Activated naive CD8-positive, alpha-beta T cell treated with anti-CD3 and anti-CD28 coated beads for 36 hours (primary cell): ENCODE data around the gene NDUFB6. TPM values are rescaled to one million over a fixed set of nuclear protein-coding genes. Genes with fewer than 3 reads are reported as not detected.

Experiments used
- DNase-seq: peaks from one replicate; pipeline ENCODE4 v3.0.0; 2021
- H3K27ac Mint-ChIP-seq: one replicate; pipeline ENCODE4 v1.8.0; 2022; ENCODE audit warnings: mild to moderate bottlenecking, moderate library complexity, mixed read lengths
- H3K27me3 Mint-ChIP-seq: one replicate; pipeline ENCODE4 v1.8.0; 2022; ENCODE audit warnings: mild to moderate bottlenecking, mixed read lengths
- H3K36me3 Mint-ChIP-seq: one replicate; pipeline ENCODE4 v1.8.0; 2021; ENCODE audit warnings: mild to moderate bottlenecking, mixed read lengths
- H3K4me1 Mint-ChIP-seq: one replicate; pipeline ENCODE4 v1.8.0; 2021; ENCODE audit warnings: mixed read lengths
- H3K4me3 Mint-ChIP-seq: one replicate; pipeline ENCODE4 v1.8.0; 2022; ENCODE audit warnings: mild to moderate bottlenecking, moderate library complexity, mixed read lengths
- H3K9me3 Mint-ChIP-seq: one replicate; pipeline ENCODE4 v1.8.0; 2022; ENCODE audit warnings: mixed read lengths
- total RNA-seq, 2 experiments: library from RNA; stranded (reverse); gene quantifications; one replicate each; pipeline ENCODE4 v1.2.3, GENCODE V29; 2021

Gene NDUFB6
- total RNA-seq, 2 experiments from 2014 or later = 59.3 to 60.2 TPM

DNA sequence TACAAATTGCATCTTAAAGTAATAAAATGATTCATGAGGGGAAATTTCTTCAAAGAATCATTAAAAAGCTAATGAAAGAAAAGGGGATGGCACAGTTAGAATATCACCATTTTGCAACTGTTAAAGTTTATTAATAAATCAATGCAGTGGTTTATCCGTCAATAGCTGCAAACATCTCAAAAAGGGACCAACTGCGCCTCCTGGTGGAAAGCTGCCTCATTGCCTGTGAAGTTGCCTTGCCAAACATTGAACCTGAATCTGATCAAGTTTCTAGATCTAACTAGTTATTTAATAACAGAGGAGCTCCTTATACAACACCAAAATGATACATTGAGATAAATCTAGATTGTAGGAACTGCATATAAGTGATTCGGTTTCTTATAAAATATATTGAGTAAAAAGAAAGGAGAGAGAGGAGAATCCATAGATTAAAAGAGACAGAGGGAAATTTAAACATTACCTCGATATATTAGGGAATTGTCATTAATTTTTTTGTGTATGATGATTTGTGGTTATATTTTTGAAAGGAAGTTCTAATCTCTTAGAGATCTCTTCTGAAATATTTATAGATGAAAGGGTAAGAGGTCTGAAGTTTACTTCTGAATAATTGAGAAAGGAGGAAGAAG, 6.9 kb upstream of the NDUFB6 start:
- Mint-ChIP-seq H3K4me1 (no peaks in the 10 kb centered on the region), H3K36me3 (no peaks in the 10 kb centered on the region), H3K27ac (no peak overlapping the region), H3K27me3 (peaks cover 21% of the 10 kb centered on the region), H3K4me3 (no peak overlapping the region), H3K9me3 (no peaks in the 10 kb centered on the region)
- DNase-seq = peak; percentile 62

DNA sequence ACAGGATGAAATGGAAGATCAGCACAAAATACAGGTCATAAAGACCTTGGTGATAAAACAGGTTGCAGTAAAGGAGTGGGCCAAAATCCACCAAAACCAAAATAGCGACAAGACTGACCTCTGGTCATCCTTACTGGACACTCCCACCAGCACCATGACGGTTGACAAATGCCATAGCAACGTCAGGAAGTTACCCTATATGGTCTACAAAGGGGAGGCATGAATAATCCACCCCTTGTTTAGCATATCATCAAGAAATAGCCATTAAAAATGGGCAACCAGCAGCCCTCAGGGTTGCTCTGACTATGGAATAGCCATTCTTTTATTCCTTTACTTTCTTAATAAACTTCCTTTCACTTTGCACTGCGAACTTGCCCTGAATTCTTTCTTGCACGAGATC, 6.0 kb upstream of the NDUFB6 start:
- Mint-ChIP-seq H3K4me1 (no peaks in the 10 kb centered on the region), H3K4me3 (no peak overlapping the region), H3K27me3 (peaks cover 17% of the 10 kb centered on the region), H3K9me3 (no peaks in the 10 kb centered on the region), H3K36me3 (no peaks in the 10 kb centered on the region), H3K27ac (no peak overlapping the region)
- DNase-seq = no peak

DNA sequence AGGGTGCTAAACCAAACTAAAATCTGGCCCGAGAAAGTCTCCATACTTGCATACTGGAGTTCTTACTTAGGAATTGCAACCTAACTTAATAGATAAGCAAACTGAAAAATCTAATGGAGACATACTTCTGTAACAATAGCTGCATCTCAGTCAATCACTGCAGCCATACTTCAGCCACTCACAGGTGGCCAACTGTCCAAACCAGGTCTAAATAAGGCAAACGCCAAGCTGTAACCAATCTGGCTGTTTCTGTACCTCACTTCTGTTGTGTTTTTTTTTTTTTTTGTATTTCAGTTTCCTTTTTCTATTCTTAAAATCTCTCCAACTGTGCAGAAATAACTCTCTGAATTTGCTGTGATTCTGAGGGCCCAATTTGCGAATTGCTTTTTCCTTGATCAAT, 4.4 kb upstream of the NDUFB6 start:
- DNase-seq = no peak
- H3K27me3 Mint-ChIP-seq = peaks cover 17% of the 10 kb centered on the region
- H3K27ac Mint-ChIP-seq = no peak overlapping the region
- H3K4me1 Mint-ChIP-seq = peaks cover 7% of the 10 kb centered on the region
- peaks cover 2% of the 10 kb centered on the region for H3K36me3 Mint-ChIP-seq
- no peak overlapping the region for H3K4me3 Mint-ChIP-seq
- H3K9me3 Mint-ChIP-seq = no peaks in the 10 kb centered on the region

DNA sequence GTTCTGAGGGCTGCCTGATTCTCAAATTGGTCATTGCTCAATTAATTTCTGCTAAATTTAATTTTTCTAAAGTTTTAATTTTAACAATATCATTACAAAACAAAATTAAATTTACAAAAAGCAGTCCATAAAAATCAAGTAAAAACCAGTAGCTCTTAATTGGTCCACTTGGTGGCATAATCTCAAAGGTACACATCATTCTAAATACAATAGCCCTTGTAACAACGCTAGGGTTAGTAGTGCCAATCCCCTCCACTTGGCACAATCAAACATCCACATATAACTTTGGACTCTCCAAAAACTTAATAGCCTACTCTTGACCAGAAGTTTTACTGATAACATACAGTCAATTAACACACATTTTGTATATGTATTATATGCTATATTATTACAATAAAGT, 1.9 kb upstream of the NDUFB6 start:
- Mint-ChIP-seq H3K4me3 (no peak overlapping the region), H3K27me3 (peaks cover 8% of the 10 kb centered on the region), H3K4me1 (peaks cover 15% of the 10 kb centered on the region), H3K36me3 (peaks cover 6% of the 10 kb centered on the region), H3K27ac (no peak overlapping the region), H3K9me3 (no peaks in the 10 kb centered on the region)
- no peak for DNase-seq

DNA sequence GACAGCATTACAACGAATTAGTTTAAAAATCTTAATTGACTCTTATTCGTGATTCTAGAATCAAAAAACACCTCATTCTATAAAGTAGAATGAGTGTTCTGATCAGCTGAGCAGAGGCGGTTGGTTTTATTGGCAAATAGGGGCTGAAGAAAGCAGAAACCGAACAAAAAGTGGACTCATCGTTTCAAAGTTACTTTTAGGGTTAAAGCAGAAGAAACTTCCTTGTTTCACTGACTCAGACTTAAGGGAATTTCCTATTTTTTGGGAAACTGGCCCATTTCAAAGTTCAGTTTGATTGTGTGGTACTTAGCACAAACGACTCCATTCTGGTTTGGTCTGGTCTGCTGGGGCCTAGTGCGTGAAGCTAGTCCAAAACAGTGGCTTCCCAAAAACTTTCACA, 862 bp upstream of the NDUFB6 start:
- Mint-ChIP-seq H3K4me3 (peak overlapping the region; percentile 98), H3K36me3 (peaks cover 6% of the 10 kb centered on the region), H3K9me3 (no peaks in the 10 kb centered on the region), H3K4me1 (peaks cover 16% of the 10 kb centered on the region), H3K27ac (no peak overlapping the region), H3K27me3 (no peaks in the 10 kb centered on the region)
- DNase-seq = no peak

DNA sequence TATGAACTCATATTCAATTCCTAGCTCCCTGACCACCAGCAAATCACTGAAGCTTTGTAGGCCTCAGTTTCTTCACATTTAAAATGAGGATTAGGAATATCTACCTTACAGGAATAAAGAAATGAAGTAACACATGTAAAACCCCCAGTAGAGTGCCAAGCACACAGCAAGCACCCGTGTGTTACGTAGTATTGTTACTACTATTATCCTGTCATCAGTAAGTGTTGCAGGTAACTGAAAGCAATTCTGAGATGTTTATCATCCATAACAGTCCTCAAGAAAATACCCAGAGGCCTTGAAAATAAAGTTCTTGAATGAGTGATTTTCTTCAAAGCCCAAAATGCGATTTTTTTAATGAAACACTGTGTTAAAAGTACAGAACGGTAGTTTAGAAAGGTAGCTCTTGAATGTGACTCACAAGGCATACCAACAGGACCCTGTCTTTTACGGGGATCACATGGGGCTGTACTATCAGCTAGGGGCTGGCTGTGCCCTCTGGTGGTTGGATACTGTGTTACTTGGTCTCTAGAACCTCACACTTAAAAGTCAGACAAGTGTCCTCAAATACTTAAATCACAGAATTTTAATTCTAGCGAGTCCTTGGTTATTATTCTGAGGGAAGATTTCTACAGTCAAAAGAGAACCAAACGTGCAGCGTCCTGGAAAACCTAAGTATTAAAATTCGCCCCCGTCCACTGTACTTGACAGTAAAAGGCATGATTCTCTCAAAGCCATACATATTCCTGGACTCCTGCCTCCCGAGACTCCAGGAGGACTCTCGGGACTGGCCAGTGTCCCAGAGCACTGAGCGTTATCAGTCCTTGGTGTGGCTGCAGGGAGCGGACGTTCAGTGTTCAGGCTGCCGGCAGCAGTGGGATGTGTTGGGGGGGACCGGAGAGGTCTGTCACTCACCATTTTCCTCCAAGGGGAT, 725 bp downstream of the NDUFB6 start:
- peak overlapping the region; percentile 97 for H3K27ac Mint-ChIP-seq
- peak overlapping the region; percentile 98 for H3K4me3 Mint-ChIP-seq
- peak; percentile 66 for DNase-seq
- H3K27me3 Mint-ChIP-seq = no peaks in the 10 kb centered on the region
- peaks cover 14% of the 10 kb centered on the region for H3K36me3 Mint-ChIP-seq
- peaks cover 16% of the 10 kb centered on the region for H3K4me1 Mint-ChIP-seq
- H3K9me3 Mint-ChIP-seq = no peaks in the 10 kb centered on the region

DNA sequence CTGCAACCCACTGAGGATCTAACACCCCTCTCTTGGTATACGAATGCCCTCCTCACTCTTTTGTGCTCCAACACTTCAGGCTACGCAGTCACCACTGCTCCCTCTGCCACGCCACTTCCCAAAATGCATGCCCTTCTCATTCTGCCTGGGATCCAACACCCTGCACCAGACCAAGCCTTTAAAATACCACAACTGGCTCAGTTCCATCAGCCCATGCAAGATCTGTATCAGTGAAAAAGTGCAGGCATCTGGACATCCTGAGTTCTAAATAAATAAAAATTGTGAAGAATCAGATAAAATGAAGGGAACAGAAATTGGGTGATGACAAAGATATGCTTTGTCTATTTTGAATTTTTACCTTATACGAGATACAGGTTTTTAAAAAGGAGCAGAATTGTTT, 2.7 kb downstream of the NDUFB6 start:
- no peak overlapping the region for H3K27ac Mint-ChIP-seq
- no peak for DNase-seq
- no peak overlapping the region for H3K4me3 Mint-ChIP-seq
- H3K27me3 Mint-ChIP-seq = no peaks in the 10 kb centered on the region
- peaks cover 20% of the 10 kb centered on the region for H3K36me3 Mint-ChIP-seq
- H3K4me1 Mint-ChIP-seq = peaks cover 16% of the 10 kb centered on the region
- H3K9me3 Mint-ChIP-seq = no peaks in the 10 kb centered on the region

DNA sequence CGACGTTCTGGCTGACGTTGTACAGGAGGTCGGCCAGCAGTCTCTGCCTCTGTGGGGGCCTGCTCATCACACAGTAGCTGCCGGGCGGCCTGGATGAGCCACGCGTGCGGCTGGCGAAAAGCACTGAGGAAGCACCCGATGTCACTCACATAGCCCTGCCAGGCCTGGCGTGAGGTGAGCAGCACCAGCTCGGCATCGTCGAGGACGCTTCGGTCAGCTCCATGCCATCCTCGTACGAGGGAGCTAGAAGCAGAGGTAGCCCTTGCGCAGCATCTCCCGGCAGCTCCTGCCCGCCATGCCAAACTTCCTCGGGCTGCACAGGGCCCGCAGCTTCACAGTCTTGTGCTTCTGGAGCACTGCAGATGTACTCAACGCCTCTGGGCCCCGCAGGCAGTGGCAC, 6.2 kb downstream of the NDUFB6 start:
- Mint-ChIP-seq H3K4me3 (no peak overlapping the region), H3K27ac (no peak overlapping the region)
- no peak for DNase-seq

DNA sequence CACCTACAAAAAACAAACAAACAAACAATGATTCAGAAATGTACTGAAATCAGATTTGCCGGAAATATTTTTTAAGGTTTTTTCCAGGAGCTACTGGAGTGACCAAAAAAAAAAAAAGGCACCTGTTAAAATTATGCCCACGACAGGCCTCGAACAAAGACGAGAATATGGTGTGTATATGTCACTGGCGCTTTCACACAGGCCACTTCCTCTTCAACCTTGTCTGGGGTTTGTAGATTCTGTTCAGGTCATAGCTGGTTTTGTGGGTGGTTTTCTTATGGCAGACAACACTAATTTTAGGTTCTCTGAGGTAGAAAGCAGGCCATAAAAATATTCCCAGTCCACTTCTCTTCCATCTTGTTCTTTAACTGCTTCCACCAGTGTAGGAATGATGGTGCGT, 7.0 kb downstream of the NDUFB6 start:
- no peaks in the 10 kb centered on the region for H3K9me3 Mint-ChIP-seq
- H3K4me3 Mint-ChIP-seq = no peak overlapping the region
- no peaks in the 10 kb centered on the region for H3K27me3 Mint-ChIP-seq
- peaks cover 32% of the 10 kb centered on the region for H3K36me3 Mint-ChIP-seq
- H3K27ac Mint-ChIP-seq = no peak overlapping the region
- H3K4me1 Mint-ChIP-seq = peaks cover 11% of the 10 kb centered on the region
- DNase-seq = no peak

More for the DNA sequence above, 6.2 kb downstream of the NDUFB6 start:
- Mint-ChIP-seq H3K27me3 (no peaks in the 10 kb centered on the region), H3K9me3 (no peaks in the 10 kb centered on the region), H3K36me3 (peaks cover 29% of the 10 kb centered on the region), H3K4me1 (peaks cover 12% of the 10 kb centered on the region)

DNA sequence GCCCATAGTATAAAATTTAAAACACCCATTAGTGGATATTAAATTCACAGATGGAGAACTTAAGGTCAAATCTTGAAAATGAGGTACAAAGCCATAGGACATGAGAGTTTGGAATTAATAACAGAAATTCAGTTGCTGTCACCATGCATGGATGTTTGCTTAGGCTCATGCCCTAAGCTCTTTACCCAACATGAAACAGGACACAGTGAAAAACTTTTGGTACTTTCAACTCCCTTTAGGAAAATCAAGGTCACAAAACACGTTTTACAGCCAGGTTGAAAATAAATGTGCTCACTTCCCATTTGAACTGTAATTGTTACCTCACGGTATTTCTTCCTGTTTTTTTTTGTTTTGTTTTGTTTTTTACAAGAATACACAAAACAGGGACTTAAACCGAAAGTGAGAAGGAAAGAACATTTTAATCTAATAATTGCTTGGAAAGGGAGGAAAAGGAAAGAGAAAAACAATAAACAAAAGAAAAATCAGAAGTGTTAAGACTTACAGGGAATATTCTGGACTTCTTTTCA, 14.5 kb downstream of the NDUFB6 start:
- H3K27me3 Mint-ChIP-seq = no peaks in the 10 kb centered on the region
- no peaks in the 10 kb centered on the region for H3K9me3 Mint-ChIP-seq
- peaks cover 11% of the 10 kb centered on the region for H3K36me3 Mint-ChIP-seq
- no peak for DNase-seq
- peak overlapping the region; percentile 47 for H3K27ac Mint-ChIP-seq
- H3K4me3 Mint-ChIP-seq = no peak overlapping the region
- peaks cover 35% of the 10 kb centered on the region for H3K4me1 Mint-ChIP-seq

DNA sequence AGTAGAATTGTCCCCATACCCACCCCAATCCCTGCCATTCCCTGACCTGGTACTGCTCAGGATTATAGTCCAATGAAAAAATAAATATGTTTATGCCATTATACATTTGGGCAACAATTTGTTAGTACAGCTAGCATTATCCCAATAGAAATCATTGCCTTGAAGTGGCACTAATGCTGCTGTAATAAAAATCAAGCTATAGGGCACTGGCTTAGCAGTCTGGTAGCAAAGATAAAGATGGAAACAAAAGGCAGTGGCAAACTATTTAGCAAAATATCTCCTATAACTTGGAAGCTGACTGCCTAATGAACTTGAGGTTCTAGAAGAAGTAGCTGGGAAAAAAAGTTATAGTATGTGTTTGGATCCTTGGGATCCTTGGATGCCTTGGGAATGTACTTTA, 18.4 kb downstream of the NDUFB6 start:
- peaks cover 37% of the 10 kb centered on the region for H3K4me1 Mint-ChIP-seq
- H3K27ac Mint-ChIP-seq = peak overlapping the region; percentile 61
- no peaks in the 10 kb centered on the region for H3K9me3 Mint-ChIP-seq
- no peak for DNase-seq
- no peaks in the 10 kb centered on the region for H3K27me3 Mint-ChIP-seq
- peaks cover 32% of the 10 kb centered on the region for H3K36me3 Mint-ChIP-seq
- H3K4me3 Mint-ChIP-seq = no peak overlapping the region

DNA sequence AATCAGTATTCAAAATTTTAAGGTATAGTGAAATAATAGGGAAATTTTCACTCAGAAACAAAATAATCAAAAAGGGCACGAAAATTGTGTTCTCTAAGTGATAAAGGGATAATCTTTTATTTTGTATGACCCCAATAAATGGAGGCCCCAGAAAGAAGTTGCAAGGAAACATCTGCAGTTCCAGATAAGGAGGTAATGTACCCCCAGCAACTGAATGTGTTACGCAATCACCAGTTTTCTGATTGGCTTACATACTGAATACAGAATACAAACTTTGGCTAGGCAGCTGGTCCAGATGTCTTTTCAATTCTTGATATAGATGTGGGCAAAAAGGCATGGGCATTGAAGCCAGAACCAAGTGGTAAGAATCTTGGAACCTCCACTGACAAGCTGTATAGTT, 18.9 kb downstream of the NDUFB6 start:
- Mint-ChIP-seq H3K27me3 (no peaks in the 10 kb centered on the region), H3K9me3 (no peaks in the 10 kb centered on the region), H3K4me3 (no peak overlapping the region), H3K27ac (no peak overlapping the region), H3K4me1 (peaks cover 36% of the 10 kb centered on the region), H3K36me3 (peaks cover 32% of the 10 kb centered on the region)
- no peak for DNase-seq

DNA sequence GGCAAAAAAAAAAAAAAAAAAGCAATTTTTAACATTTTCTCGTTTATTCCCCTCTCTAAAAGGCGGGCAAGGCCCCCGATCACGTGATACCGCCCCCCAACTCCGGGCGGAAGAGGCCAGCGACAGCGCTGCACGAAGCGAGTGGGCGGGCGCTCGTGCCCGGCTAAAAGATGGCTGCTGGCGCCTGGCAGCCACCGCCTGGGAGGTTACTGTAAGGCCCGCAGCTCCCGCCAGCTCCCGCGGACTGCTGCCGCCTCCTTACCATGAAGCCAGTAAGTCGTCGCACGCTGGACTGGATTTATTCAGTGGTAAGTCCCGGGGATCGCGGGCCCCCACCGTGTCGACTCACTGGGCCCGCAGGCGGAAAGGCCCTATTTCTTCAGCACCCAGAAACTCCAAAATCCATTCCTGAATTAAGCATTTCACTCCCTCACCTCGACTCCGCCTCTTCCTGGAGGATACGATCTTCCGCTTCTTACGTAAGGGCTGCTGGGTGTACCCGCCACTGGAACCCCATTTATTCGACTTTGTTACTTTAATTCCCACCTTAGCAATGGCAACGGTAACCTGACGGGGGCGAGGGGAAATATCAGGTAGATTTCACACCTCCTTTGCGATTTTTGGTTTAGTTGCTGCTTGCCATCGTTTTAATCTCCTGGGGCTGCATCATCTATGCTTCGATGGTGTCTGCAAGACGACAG, 20.6 kb downstream of the NDUFB6 start, which contains the start of the genes SMIM27 and TOPORS:
Gene SMIM27 (plus strand): TSS at position 156 of the 701 bp plus-strand sequence. CDS start 108 bp downstream, at position 264.
Gene TOPORS (minus strand): TSS at position 415 of the 701 bp plus-strand sequence. CDS start 150 bp downstream, at position 265.
- DNase-seq = peak; percentile 92
- H3K27ac Mint-ChIP-seq = peak within 1 kb of the TSS; percentile 99
- H3K4me1 Mint-ChIP-seq = peaks cover 35% of the 10 kb centered on the region
- no peaks in the 10 kb centered on the region for H3K27me3 Mint-ChIP-seq
- no peaks in the 10 kb centered on the region for H3K9me3 Mint-ChIP-seq
- peaks cover 33% of the 10 kb centered on the region for H3K36me3 Mint-ChIP-seq
- H3K4me3 Mint-ChIP-seq = peak within 1 kb of the TSS; percentile 100

DNA sequence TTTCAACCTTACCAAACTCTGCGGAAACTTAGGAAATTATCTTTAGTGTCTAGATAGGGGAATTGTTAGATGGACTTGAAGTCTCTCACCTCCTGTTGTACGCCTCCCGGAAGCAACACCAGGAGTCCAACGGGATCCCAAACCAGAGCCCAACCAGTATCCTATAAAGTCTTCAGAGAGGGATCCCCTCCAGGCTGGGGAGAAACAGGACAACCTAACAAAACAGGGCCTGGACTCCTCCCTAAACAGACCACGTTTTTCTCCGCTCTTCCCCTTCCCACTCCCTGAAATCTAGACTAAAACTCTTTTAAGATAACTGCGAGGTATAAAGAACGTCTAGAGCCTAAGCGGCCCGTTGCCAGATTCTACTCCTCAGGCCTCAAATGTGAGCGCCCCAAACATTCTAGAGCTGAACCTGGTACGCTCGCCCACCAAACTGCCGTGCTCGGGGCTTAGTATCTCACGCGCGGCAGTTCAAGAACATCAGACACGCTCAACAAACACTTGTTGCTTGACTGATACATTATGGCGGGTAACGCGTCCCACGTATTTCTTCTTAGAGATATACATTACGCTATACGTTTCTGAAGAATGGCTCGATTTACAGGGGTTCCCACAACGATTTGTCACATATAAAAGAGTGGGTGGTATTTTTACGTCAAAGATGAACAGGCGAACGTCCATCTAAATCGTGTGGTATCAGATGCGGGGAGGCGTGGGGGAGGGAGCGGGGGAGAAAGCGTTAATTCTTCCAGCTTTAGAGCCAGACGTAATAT, 21.5 kb downstream of the NDUFB6 start:
- Mint-ChIP-seq H3K4me1 (peaks cover 40% of the 10 kb centered on the region), H3K27ac (peak overlapping the region; percentile 99), H3K27me3 (no peaks in the 10 kb centered on the region), H3K36me3 (peaks cover 35% of the 10 kb centered on the region), H3K4me3 (peak overlapping the region; percentile 100), H3K9me3 (no peaks in the 10 kb centered on the region)
- DNase-seq = peak; percentile 46
